Posterior cingulate gyrus (tissue), 11 donors: ENCODE data around the gene WNT2.

ENCODE experiments used
- DNase-seq, 10 donors: peaks; one replicate each; pipeline versions ENCODE4 v3.0.0 to v3.0.0-alpha.2; 2020 to 2021; ENCODE audit warnings: mixed read lengths in 3 of 10
- intact Hi-C: fragments of 100-400 bp; cut with DNase I; formaldehyde crosslinking; loops from one replicate; pipeline ENCODE4 v1.15.1; 2023

WNT2 gene

DNA sequence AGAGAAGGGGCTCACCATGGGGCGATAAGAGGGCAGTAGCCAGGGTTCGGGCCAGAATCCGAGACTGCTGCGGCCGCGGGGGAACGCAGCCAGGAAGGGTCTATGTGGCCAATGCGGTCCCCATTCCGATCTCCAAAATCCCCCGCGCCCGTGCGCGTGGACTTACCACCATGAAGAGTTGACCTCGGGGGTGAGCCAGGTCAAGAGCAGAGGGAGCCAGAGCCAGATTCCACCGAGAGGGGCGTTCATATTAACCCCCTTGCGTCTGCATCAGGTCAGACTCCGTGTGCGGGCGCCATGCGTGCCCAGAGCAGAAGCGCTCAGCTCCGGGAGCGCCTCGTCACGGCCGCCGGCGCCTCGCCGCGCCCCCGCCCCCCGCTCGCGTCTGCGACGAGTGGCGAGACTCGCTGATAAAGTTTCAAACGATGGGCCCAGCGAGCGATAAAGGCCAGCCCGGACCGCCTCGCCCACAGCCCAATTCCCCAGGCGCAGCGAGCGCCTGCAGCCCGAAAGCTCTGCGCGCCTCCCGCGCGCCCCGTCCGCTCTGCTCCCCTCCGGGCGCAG lies at the start of gene WNT2:
WNT2 (minus strand) TSS at position 318 of the 564 bp plus-strand sequence; CDS start at position 249, 69 bp downstream.
- DNase-seq, result peak in 2 of 10 donors; percentile 68 to 80
- intact Hi-C loops, result no loop called here

DNA sequence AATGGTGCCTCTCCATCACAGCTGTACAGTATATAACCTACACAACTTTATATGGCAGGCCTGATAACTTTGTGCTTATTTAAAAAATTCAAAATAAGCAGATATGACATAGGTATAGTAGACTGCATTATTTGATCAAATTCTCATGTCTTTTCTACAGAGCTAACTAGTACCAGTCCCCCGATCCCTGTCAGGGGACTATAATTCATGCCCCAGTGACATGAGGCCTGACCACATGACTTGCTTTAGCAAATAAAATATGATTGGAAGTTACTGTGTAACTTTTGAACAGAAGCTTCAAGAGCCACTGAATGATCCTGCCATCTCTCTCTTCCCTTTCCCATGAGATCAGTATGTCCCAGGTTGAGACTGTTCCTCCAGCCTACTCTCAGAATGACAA lies 49.2 kb upstream of the WNT2 start:
- DNase-seq, result no peak
- intact Hi-C loops, result no loop called here

DNA sequence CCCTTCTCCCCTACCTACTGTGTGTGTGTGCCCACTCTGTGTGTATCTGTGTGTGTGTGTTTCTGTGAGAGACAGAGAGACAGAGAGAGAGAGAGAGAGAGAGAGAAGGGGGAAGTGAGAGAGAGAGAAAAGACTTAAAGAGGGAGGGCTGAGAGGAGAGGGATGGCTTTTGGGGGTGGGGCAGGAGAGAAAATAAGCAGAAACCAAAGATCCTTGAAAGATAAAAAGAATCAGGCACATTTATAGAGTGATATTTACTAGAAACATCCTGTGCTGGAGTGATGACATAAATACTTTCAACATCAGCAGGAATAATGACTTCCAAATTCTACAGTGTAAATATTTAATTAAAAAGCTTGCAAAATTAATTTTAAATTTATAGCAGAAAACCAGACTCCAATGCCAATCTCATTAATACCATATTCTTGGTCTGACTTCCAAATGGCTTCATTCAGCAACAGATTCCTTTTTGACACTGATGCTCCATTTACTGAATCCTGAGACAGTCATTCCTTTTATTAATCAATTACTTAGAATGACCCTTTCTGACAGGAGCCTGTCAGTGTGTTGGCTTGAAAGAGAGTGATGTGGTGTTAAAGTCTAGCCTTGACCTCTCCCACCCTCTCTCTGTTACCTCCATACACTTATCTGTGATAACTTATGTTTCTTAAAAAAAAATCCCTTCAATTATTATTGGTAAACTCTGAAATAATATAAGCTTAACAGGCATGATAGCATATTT lies 41.7 kb upstream of the WNT2 start:
- intact Hi-C loops, result no loop called here
- DNase-seq, result no peak

DNA sequence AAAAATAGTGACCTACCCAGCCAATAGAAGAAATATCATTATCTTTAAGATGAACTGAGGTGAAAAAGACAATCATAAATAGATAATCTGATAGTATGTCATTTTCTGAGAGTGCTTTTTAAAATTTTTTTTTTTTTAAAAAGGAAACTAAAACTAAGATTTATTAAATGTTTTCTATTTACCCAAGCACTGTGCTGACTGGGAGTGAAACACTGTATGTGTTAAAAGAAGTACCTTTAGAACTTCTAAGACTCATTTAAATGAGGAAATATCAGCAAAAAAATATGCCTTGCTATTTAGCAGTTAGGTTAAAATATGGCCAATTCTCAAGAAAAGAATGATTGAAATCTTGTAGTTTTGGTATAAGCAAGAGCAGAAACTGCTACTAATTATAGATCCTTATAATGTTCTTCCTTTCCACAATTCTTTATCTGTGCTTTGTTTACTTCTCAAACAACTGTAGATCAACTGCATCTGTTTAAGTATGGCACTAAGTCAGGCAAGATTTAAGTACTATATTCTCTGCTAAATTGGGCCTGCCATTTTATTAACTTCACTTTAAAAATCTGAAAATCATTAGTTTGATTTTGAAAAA lies 39.5 kb upstream of the WNT2 start:
- intact Hi-C loops, result no loop called here
- DNase-seq, result no peak

DNA sequence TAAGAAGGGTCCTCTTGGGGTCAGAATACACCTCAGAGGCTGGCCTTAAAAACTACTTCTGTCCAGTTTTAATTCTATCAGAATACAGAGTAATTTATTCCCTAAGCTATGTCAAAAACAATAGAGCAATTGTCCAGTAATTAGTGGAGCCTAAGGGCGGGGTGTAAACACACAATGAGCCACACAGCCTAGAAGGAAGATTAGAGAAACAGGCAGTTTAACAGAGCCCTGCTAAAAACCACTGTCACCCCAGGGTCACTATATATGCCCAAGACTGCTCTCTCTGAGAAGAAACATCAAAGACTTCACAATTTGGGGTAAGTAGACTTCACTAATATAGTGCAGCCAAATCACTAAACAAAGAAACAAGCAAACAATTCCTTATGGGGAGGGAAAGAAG lies 27.2 kb upstream of the WNT2 start:
- DNase-seq, result peak in 1 of 10 donors; percentile 30

DNA sequence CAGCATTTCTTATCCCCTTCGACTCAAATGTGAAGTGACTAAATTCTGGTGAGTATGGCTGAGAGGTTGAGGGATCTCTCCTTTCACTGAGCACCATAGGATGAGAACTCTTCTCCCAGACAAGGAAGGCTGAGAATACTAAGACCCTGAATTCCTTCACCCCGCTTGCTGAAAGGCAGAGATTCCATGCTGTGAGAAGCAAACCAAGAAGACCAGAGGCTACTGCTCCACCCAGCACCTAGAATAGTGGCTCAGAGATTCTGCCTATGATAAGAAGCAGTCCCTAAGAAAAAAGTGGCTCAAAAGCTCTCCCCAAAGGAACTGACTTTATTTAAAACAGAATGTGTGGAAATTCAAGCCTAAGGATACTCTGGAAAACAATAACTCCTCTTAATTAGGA lies 26.7 kb upstream of the WNT2 start:
- no peak for DNase-seq
- intact Hi-C loops, result no loop called here

More for the DNA sequence above, 27.2 kb upstream of the WNT2 start:
- intact Hi-C loops, result no loop called here

DNA sequence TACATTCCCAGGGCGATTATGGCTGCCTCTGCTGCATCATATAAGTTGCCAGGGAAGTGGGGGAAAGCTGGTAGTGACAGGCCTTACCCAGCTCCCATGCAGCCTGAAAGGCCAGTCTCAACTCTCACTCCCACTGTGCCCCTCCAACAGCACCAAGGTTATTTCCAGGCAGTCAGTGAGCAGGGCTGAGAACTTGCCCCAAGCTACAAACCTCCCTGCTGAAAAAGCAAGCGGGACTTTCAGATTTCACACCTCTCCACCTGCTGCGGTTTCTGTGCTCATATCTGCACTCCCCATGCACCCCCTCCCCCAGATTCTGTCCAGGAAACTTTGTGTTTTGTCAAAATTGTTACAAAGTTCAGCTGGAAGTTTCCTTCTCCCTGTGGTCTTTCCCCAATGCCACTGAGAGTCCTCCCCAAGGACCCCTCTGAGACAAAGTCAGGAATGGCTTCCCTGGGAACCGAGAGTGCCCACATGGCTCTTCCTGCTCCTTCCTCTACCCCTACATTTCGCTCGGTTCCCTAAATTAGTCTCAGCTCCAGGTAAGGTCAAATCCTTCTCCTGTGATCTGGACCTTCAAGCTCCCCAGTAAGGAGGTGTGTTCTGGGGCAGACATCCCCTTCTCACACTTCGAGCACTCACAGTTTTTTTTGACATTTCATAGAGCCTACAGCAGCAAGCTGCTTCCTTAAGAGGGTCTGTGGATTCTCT lies 25.3 kb upstream of the WNT2 start:
- DNase-seq, result no peak
- intact Hi-C loops, result no loop called here

DNA sequence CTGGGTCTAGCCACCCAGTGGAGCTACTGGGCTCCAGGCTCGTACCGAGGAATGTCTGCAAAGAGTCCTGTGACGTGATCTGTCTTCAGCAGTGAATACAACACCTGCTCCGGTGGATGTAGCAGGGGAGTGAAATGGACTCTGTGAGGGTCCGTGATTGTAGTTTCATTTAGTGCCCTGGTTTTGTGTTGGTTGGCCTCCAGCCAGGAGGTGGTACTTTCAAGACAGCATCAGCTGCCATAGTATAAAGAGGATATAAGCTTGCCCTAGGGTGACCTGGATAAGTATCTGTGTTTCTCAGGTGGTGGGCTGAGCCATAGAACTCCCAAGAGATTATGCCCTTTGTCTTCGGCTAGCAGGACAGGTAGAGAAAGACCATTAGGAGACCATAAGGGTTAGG lies 24.6 kb upstream of the WNT2 start:
- DNase-seq, result no peak
- intact Hi-C loops, result no loop called here

DNA sequence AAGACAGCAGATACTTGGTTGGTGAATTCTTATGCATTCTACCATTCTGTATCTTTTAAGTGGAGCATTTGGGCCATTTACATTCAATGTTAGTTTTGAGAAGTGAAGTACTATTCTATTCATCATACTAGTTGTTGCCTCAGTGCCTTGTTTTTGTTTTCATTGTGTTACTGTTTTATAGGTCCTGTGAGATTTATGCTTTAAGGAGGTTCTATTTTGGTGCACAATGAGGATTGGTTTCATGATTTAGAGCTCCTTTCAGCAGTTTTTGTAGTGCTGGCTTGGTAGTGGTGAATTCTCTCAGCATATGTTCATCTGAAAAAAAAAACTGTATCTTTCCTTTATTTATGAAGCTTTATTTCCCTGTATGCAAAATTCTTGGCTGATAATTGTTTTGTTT lies 23.3 kb upstream of the WNT2 start:
- intact Hi-C loops, result no loop called here
- DNase-seq, result no peak

DNA sequence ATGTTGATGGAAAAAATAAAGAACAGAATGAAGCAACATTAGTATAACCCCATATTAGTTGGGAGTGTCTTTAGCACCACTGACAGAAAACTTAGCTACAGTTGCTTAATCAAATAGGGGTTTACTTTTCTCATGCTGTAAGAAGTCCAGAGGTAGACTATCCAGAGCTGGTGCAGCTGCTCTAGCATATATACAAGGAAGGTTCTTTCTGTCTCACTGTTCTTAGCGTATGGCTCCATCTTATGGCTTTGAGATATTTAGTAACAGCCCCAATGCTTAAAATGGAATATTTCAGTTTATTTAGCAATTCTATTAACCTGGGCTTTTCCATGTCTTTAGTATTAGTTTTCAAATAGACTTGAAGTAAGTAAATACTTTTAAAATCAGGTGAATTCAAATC lies 15.2 kb upstream of the WNT2 start:
- no peak for DNase-seq
- intact Hi-C loops, result no loop called here

DNA sequence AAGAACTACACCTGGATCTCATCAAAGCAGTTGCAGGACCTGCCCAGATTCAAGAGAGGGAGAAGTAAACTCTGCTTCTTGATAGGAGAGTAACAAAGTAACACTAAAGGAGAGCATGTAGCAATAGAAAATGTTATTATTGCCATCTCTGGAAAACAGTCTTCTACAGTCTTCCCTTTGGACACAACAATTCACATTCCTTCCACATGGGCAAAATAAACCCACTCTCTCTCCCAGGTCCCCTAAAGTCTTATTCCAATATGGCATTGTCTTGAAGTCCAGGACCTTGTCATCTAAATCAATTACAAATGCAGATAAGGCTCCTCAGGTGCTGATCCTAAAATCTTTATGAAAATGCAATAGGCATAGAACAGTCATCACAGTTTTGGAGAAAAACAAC lies 10.3 kb upstream of the WNT2 start:
- no peak for DNase-seq
- intact Hi-C loops, result no loop called here

DNA sequence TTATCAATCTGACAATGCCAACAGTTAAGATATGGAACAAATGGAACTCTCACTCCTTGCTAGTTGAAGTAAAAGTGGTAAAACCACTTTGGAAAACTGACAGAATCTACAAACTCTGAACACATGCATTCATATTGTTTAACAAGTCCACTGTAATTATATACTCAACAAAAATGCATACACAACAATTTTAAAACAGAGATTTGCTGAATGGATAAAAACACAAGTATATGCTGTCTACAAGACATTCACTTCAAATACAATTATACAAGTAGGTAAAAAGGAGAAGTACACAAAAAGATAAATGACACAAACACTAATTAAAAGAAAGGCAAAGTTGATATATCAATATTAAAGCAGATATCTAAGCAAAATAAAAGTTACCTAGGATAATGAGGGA lies 9.2 kb upstream of the WNT2 start:
- no peak for DNase-seq
- intact Hi-C loops, result no loop called here

DNA sequence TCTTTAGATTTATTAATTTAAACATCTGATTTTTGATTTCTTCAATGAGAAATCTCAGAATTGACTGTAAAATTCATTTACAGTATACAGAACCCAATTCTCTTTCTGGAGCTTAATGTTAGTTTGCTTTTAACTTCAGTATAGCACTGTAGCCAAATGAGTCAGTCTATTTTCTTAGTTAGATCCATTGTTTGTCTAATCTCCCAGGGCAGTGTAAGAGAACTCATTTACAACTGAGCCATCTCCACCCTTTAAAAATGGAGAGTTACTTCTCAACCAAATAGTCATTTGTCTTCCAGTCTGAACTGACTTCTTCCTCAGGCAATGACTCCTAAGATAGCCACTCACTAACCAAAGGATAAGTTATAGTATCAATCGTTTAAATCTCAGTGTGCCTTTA lies 3.0 kb upstream of the WNT2 start:
- no peak for DNase-seq
- intact Hi-C loops, result no loop called here

DNA sequence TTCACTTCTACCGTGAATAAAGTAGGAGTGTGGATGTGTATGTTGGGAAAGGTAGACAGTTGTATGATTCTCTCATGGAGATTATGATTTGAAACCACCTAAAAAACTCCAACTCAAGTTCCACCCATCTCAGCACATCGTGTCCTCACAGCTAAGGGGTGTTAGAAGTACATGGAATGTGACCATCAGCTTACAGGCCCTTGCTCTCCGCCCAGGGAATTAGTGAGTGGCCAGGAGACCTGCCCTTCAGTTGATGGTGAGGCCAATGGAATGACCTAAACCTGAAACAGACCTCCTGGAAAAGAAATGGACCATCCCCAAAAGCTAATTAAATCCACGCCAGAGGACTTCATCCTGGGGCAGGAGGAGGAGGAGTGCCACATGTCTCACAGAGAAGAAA lies 2.1 kb upstream of the WNT2 start:
- DNase-seq, result no peak
- intact Hi-C loops, result no loop called here

DNA sequence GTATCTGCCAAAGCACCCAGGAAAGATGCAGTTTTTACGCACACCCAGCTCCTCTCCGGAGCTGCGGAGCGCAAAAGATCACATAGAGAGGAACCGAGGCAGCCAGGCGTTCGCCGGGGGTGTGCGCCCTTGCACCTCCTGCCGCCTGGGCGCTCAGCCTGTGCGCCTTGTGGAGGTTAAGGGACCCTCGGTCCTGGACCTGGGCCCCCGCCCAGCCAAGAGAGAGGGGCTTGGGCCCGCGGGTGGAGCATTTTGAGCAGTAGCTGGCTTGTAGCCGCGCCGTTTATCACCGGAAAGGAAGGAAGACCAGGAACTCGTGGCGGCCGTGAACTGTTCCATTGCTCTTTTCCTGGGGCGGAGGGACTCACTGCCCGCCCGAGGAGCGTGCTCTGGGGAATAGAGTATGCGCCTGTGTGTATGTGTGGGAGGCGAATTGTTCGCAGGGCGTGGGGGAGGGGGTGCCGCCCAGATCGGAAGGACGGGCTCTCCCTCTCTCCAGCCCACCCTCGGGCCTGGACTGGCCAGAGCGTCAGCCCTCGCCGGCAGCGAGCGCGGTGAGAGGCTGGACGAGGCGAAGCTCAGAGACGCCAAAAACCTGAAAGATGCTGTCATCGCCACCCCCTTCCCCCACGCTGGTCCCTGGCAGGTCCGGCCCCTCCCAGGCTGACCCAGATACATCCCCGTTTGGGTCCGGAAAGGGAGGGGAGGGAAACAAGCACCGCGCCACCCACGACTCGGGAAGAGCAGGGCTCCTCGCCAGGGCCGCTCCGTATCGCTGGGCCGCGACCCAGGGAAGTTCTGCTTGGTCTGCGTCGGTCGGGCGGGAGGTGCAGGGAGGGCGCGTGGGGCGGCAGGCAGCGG lies 1.2 kb upstream of the WNT2 start:
- intact Hi-C loops, result no loop called here
- DNase-seq, result peak in 8 of 10 donors; percentile 12 to 87 (median 28)

DNA sequence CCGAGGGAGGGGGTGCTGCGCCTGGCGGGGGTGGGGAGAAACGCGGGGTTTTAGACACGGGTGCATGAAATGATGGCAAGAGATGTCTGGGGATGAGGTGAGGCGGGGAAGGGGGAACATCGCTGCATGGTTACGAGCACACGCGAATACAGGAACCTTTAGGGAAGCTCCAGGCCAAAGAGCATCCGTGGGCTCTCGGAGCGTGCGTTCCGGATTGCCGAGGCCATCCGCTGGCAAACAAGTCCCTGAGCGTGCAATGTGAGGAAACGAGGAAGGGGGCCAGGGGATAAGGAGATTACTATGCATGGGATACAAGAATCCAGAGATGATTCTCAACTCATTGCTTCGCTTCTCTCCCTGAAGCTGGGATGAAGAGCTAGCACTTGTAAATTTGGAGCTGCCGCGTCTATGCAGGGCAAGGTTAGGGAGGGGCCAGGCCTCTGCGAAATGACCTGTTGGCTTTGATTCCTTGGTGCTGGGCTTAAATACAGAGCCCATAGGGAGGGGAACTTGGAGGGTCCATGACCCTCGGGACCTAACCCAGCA lies 520 bp upstream of the WNT2 start:
- no peak for DNase-seq
- intact Hi-C loops, result no loop called here

DNA sequence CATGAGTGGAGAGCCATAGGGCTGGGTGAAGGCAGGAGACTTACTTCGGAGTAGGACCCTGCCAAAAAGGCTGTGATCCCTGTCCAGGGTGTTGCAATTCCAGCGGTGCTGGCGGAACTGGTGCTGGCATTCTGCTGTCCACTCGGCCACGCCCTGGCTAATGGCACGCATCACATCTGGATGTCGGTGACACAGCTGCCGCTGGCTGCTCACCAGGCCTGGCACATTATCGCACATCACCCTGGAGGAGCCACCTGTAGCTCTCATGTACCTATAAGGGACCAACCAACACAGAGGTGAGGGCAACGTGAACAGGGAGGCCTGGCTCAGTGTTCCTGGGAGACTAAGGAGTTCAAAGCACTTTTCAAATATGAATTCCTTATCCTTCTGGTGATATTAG lies 2.3 kb downstream of the WNT2 start:
- intact Hi-C loops, result no loop called here
- DNase-seq, result peak in 2 of 10 donors; percentile 77 to 78

DNA sequence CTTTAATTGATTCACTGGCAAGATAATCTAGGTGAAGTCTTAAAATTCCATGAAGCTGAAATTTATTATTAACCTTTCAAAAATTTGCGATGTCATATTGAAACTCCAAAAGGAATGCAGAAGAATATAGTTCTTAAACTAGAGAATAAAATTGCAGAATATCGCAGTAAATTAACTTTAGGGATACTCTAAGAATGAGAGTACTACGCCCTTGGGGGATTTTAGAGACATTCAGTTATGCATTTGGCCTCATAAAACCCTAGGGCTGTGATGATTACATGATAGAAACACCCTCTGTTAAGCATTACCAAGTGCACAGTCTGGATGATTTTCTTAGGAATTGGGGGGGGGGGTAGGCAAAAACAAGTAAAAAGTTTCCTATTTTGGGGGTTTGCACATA lies 3.7 kb downstream of the WNT2 start:
- no peak for DNase-seq
- intact Hi-C loops, result no loop called here

DNA sequence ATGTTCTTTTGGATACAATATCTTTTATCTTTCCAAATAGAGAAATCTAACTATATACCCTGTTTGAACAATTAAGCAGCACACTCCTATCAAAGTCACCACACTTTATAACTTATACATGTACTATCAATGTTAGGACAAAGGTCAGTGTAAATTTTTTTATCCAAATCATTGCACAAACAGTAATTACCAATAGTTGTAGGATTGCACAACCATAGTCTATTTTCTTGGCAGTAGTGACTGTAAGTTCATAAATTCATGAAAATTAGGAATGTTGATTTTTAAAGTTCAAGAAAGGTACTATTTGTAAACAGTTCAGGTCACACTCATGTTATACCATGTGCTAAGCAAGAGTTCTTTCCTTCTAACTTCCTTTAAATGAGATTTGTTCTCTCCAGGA lies 9.3 kb downstream of the WNT2 start:
- intact Hi-C loops, result loop anchor here (2.0 to 5.0 kb wide), 2 partner anchors 61 to 74 kb away; no protein-coding TSS in a partner anchor
- DNase-seq, result no peak
